Body of pancreas (tissue), 4 donors: ENCODE measurements around the gene MMRN1.

Source experiments
- POLR2A ChIP-seq, 3 donors: fragments of 450-650 bp; IDR thresholded peaks; one replicate each; pipeline ENCODE4 v1.6.1; 2016; ENCODE audit warnings: antibody characterized with exemption in 3 of 3, mild to moderate bottlenecking in 2 of 3
- TF ChIP-seq, protein P1 (sequence below), 7 experiments: fragments of 450-650 bp in 4 of 7; fragments of 200-600 bp in 3 of 7; sonication (generic) in 3 of 7; IDR thresholded peaks; one replicate each; pipeline ENCODE4 v1.5.1; 2016 to 2019; ENCODE audit warnings: antibody characterized with exemption in 7 of 7

DNA sequence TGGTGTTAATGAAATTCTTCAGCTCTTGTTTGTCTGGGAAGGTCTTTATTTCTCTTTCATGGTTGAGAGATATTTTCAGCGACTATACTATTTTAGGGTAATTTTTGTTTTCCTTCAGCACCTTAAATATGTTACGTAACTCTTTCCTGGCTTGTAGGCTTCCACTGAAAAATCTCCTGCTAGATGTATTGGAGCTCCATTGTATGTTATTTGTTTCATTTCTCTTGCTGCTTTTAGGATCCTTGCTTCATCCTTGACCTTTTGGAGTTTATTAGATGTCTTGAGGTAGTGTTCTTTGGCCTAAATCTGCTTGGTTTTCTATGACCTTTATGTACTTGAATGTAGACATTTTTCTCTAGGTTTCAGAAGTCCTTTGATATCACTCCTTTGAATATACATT lies 93.6 kb downstream of the MMRN1 start:
- TF ChIP-seq, protein P1, sequence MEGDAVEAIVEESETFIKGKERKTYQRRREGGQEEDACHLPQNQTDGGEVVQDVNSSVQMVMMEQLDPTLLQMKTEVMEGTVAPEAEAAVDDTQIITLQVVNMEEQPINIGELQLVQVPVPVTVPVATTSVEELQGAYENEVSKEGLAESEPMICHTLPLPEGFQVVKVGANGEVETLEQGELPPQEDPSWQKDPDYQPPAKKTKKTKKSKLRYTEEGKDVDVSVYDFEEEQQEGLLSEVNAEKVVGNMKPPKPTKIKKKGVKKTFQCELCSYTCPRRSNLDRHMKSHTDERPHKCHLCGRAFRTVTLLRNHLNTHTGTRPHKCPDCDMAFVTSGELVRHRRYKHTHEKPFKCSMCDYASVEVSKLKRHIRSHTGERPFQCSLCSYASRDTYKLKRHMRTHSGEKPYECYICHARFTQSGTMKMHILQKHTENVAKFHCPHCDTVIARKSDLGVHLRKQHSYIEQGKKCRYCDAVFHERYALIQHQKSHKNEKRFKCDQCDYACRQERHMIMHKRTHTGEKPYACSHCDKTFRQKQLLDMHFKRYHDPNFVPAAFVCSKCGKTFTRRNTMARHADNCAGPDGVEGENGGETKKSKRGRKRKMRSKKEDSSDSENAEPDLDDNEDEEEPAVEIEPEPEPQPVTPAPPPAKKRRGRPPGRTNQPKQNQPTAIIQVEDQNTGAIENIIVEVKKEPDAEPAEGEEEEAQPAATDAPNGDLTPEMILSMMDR (IDR thresholded peaks at IDR 0.05): no peak
- no peak for TF ChIP-seq POLR2A (IDR thresholded peaks at IDR 0.05)
